GM10248 (cell line): Measurements from ENCODE around the gene U2AF1L4.

Experiments
- CTCF ChIA-PET: fragments of 300-600 bp; sonication (Branson Sonifier 250); formaldehyde crosslinking; extraction: SDS; loops from one replicate; lab custom pipeline; 2021; ENCODE audit warnings: antibody characterized with exemption; lab: Yijun Ruan, JAX
- POLR2A ChIA-PET: fragments of 350-650 bp; sonication (Branson Sonifier 250); formaldehyde crosslinking; extraction: SDS; loops from one replicate; lab custom pipeline; 2020; ENCODE audit warnings: antibody characterized with exemption; lab: Yijun Ruan, JAX
- DNase-seq: peaks from one replicate; pipeline ENCODE4 v3.0.0; 2012; ENCODE audit errors: extremely low spot score
- CTCF ChIP-seq: IDR thresholded peaks from 2 replicates; pipeline ENCODE4 v1.5.1; 2012; ENCODE audit warnings: mild to moderate bottlenecking, low read depth; ENCODE audit errors: extremely low read depth, missing control alignments, control extremely low read depth

The U2AF1L4 gene

GRCh38 chr19:35702223-35703012 is 42.8 kb downstream of the U2AF1L4 start:
- CTCF ChIA-PET = interaction anchor here (1.1 to 11.4 kb wide), 6 partner anchors 8 to 229 kb away, joined by 3 to 184 read pairs (median 7); partner anchors contain the start of gene LIN37
- peak; percentile 95 for DNase-seq
- POLR2A ChIA-PET = interaction anchor here (0.5 to 3.0 kb wide), 6 partner anchors 10 to 59 kb away, joined by 3 to 42 read pairs (median 5); partner anchors contain the start of genes COX6B1 and LIN37
- TF ChIP-seq CTCF = no peak

GRCh38 chr19:35696835-35697234 is 48.4 kb downstream of the U2AF1L4 start:
- DNase-seq = peak; percentile 70
- ChIA-PET POLR2A (interaction anchor here (0.5 to 1.6 kb wide), 6 partner anchors 14 to 186 kb away, joined by 3 to 8 read pairs (median 4); partner anchors contain the start of gene LIN37), CTCF (interaction anchor here (1.0 to 11.4 kb wide), 11 partner anchors 9 to 235 kb away, joined by 3 to 184 read pairs (median 4); partner anchors contain the start of genes COX6B1 and LIN37)
- TF ChIP-seq CTCF = no peak

DNA sequence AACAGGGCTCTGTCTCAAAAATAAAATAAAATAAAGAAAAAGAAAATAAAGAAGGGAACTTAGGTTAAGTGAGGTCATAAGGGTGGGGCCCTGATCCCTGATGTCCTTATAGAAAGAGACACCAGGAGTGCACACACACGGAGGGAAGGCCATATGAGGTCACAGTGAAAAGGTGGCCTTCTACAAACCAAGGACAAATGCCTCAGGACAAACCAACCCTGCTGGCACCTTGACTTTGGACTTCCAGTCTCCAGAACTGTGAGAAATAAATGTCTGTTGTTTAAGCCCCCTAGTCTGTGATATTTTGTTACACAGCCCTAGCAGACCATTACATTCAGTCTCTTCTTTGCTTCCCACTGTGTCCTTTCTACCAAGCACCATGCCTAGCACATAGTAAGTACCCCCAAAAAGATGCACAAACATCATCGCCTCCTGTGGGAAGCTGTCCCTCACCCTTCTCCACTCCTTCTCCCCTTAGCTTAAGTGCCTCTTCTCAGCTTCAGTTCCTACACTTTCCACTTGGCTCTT is 49.3 kb downstream of the U2AF1L4 start:
- POLR2A ChIA-PET = interaction anchor here (0.5 to 1.6 kb wide), 4 partner anchors 15 to 52 kb away, joined by 4 to 8 read pairs (median 5); partner anchors contain the start of gene LIN37
- CTCF ChIA-PET = interaction anchor here (0.9 to 11.4 kb wide), 14 partner anchors 9 to 236 kb away, joined by 3 to 184 read pairs (median 4); partner anchors contain the start of genes COX6B1, IGFLR1 and ZBTB32
- DNase-seq = no peak
- no peak for TF ChIP-seq CTCF

DNA sequence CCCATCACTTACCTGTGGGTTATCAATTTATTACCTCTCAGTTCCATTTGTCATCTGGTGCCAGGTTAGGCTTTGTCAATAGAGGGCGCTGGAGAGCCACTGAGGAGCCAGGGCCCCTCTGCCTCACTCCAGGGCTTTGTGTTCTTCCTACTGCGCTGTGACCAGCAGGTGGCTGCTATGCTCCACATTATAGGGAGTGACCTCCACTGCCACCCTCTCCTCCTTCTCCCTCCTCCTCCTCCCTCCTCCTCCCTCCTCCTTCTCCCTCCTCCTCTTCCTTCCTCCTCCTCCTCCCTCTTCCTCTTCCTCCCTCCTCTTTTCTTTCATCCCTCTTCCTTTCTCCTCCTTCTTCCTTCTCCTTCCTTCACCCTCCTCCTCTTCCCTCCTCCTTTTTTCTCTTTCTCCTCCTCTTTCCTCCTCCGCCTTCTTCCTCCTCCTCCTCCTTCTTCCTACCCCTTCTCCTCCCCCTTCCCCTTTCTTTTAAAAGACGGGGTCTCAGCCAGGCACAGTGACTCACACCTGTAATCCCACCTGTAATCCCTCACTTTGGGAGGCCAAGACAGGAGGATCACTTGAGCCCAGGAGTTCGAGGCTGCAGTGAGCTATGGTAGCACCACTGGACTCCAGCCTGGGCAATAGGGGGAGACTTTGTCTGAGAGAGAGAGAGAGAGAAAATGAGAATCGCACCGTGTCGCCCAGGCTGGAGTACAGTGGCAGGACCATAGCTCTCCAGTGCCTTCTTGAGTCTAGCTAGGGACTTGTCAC is 51.2 kb downstream of the U2AF1L4 start:
- ChIA-PET CTCF (interaction anchor here (0.7 to 11.4 kb wide), 31 partner anchors 9 to 361 kb away, joined by 3 to 184 read pairs (median 5); partner anchors contain the start of genes IGFLR1, KIRREL2, LIN37 and PSENEN), POLR2A (interaction anchor here (0.6 to 1.3 kb wide), 5 partner anchors 18 to 419 kb away, joined by 3 to 6 read pairs (median 3); partner anchors contain the start of gene LIN37)
- peak; percentile 99 for TF ChIP-seq CTCF
- peak; percentile 88 for DNase-seq

GRCh38 chr19:35693422-35693821 is 51.8 kb downstream of the U2AF1L4 start:
- POLR2A ChIA-PET = no interaction called here
- TF ChIP-seq CTCF = no peak
- DNase-seq = no peak
- CTCF ChIA-PET = interaction anchor here (0.9 to 3.3 kb wide), 15 partner anchors 9 to 238 kb away, joined by 3 to 23 read pairs (median 5); partner anchors contain the start of genes KMT2B and LIN37
